PC-3 (cell line): ENCODE results near the gene ACP2.

Experiments used
- EZH2phosphoT487 ChIP-seq: fragments of 300-600 bp; sonication (generic); IDR thresholded peaks from 2 replicates; pipeline ENCODE4 v1.6.1; 2018; ENCODE audit warnings: mild to moderate bottlenecking, antibody characterized with exemption, low read length, borderline replicate concordance
- TF ChIP-seq, protein P1 (sequence below): fragments of 300-600 bp; sonication (generic); conservative IDR thresholded peaks from 2 replicates; pipeline ENCODE4 v1.5.1; 2017; ENCODE audit warnings: antibody characterized with exemption, low read depth, mild to moderate bottlenecking, low read length

DNA sequence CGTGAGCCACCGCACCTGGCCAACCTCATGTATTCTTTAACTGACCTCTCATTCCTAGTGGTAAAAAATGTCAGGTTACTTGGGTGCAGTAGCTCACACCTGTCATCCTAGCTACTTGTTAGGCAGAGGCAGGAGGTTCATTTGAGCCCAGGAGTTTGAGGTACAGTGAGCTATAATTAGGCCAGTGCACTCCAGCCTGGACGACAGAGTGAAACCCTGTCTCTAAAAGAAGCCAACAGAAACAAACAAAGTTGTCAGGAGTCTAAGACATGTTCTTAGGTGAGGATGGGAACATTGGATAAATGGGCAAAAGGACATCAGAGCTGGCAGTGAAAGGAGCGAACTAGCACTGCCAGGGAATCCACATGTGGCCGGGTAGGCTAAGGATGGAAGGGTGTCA lies 39.5 kb upstream of the ACP2 start:
- TF ChIP-seq, protein P1, sequence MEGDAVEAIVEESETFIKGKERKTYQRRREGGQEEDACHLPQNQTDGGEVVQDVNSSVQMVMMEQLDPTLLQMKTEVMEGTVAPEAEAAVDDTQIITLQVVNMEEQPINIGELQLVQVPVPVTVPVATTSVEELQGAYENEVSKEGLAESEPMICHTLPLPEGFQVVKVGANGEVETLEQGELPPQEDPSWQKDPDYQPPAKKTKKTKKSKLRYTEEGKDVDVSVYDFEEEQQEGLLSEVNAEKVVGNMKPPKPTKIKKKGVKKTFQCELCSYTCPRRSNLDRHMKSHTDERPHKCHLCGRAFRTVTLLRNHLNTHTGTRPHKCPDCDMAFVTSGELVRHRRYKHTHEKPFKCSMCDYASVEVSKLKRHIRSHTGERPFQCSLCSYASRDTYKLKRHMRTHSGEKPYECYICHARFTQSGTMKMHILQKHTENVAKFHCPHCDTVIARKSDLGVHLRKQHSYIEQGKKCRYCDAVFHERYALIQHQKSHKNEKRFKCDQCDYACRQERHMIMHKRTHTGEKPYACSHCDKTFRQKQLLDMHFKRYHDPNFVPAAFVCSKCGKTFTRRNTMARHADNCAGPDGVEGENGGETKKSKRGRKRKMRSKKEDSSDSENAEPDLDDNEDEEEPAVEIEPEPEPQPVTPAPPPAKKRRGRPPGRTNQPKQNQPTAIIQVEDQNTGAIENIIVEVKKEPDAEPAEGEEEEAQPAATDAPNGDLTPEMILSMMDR: no peak
- no peak for TF ChIP-seq EZH2phosphoT487
